DMS79 (cell line): Measurements from ENCODE around the gene SLC1A5.
"Not testable (repeated sequence)": the region's sequence is repeated elsewhere in the genome, so short reads cannot be mapped to it uniquely, and the experiment has no call there.

Experiments
- DNase-seq: peaks from one replicate; lab custom pipeline; 2025; lab: John Stamatoyannopoulos, UW

SLC1A5 gene

DNA sequence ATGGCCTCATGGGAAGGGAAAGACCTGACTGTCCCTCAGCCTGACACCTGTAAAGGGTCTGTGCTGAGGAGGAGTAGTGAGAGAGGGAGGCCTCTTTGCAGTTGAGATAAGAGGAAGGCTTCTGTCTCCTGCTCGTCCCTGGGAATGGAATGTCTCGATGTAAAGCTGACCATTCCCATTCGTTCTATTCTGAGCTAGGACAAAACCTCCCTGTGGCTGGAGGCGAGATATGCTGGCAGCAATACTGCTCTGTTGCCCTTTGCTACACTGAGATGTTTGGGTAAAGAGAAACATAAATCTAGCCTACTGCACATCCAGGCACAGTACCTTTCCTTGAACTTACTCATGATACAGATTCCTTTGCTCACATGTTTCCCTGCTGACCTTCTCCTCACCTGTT, 19.6 kb downstream of the SLC1A5 start:
- DNase-seq: not testable (repeated sequence)

GRCh38 chr19:46766569-46767317, 21.7 kb downstream of the SLC1A5 start:
- DNase-seq: no peak

DNA sequence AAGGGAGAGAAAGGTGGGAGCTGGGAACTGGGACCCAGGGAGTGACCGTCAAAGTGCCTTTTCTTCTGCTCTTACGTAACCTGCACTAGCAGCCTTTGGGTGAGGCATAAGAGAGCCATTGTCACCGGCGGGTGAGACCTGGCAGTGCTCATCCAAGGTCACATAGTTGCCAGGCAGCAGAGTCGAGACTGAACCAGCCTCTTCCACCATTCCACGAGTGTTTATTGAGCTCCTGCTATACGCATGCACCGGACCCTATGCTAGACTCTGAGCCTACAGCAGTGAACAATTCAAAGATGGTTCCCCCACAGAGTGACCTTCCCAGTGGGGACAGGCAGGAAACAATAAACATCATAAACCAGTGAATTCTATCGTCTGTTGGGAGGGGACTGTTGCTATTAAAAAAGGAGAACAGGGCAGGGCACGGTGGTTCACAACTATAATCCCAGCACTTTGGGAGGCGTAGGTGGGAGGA, 23.5 kb downstream of the SLC1A5 start:
- DNase-seq: no peak

DNA sequence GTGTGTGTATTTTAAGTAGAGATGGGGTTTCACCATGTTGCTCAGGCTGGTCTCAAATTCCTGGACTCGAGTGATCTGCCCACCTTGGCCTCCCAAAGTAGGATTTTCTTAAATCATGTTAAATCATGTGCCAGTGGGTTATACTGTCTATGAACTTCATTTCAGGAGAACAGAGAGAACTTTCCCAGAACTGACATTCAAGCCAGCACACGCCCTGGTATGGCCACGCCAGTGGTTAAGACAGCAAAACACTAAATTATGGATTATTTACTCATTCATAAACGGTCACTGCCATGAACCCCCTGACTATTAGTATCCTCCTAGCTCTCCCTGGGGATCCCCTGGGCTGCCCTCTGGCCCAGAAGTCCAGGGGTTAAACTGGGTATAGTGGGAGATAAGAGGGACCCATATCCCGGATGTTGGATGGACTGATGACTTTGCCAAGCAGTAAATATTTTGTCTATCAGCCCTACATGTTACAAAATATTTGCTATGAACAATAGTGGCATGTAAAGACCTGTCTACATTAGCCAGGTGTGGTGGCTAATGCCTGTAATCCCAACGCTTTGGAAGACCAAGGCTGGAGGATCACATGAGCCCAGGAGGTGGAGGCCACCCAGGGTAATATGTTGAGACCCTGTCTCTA, 26.0 kb downstream of the SLC1A5 start:
- DNase-seq: no peak

DNA sequence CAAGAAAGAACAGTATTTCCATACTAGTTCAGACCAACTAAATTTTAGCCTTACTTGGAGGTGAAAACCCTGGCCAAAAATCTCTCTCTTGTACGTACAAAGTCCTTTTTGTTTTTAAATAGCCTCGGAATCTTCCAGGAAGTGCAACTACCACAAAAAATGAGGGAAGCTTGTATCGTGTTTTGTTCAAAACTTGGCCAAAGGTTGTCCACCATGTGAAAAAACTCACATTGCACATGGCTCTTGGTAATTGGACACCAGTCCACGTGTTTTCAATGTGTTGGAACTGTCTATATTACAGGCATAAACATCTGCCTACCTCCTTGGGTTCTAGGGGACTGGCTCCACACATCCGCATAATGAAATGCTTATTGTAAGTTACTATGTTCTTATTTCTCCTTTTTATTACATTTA, 27.0 kb downstream of the SLC1A5 start:
- DNase-seq: no peak

- DNase-seq: not testable (repeated sequence)
Observed at GRCh38 chr19:46760897-46761296, 27.5 kb downstream of the SLC1A5 start.

DNA sequence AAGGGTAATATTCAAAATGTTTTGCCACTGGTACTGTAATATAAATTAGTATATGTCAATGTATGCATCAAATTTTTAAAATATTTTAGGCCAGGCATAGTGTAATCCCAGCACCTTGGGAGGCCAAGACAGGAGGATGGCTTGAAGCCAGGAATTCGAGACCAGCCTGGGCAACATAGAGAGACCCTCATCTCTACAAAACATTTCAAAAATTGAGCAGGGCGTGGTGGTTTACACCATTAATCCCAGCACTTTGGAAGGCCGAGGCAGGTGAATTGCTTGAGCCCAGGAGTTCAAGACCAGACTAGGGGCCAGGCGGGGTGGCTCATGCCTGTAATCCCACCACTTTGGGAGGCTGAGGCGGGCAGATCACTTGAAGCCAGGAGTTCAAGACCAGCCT, 28.0 kb downstream of the SLC1A5 start:
- DNase-seq: no peak

- no peak for DNase-seq
Observed at GRCh38 chr19:46759817-46760333, 28.5 kb downstream of the SLC1A5 start.

- DNase-seq: no peak
Observed at GRCh38 chr19:46759206-46759605, 29.2 kb downstream of the SLC1A5 start.

DNA sequence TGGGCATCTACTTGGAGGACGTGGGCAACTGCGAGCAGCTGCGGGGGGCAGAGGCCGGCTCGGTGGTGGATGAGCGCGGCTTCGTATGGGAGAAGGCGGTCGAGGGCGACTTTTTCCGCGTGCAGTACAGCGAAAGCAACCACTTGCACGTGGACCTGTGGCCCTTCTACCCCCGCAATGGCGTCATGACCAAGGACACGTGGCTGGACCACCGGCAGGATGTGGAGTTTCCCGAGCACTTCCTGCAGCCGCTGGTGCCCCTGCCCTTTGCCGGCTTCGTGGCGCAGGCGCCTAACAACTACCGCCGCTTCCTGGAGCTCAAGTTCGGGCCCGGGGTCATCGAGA, 31.9 kb downstream of the SLC1A5 start:
- DNase-seq: no peak

DNA sequence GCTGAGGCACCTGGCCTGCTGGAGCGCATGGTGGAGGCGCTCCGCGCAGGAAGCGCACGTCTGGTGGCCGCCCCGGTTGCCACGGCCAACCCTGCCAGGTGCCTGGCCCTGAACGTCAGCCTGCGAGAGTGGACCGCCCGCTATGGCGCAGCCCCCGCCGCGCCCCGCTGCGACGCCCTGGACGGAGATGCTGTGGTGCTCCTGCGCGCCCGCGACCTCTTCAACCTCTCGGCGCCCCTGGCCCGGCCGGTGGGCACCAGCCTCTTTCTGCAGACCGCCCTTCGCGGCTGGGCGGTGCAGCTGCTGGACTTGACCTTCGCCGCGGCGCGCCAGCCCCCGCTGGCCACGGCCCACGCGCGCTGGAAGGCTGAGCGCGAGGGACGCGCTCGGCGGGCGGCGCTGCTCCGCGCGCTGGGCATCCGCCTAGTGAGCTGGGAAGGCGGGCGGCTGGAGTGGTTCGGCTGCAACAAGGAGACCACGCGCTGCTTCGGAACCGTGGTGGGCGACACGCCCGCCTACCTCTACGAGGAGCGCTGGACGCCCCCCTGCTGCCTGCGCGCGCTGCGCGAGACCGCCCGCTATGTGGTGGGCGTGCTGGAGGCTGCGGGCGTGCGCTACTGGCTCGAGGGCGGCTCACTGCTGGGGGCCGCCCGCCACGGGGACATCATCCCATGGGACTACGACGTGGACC, 32.4 kb downstream of the SLC1A5 start:
- no peak for DNase-seq

- no peak for DNase-seq
Observed at GRCh38 chr19:46755077-46755852, 33.1 kb downstream of the SLC1A5 start.

DNA sequence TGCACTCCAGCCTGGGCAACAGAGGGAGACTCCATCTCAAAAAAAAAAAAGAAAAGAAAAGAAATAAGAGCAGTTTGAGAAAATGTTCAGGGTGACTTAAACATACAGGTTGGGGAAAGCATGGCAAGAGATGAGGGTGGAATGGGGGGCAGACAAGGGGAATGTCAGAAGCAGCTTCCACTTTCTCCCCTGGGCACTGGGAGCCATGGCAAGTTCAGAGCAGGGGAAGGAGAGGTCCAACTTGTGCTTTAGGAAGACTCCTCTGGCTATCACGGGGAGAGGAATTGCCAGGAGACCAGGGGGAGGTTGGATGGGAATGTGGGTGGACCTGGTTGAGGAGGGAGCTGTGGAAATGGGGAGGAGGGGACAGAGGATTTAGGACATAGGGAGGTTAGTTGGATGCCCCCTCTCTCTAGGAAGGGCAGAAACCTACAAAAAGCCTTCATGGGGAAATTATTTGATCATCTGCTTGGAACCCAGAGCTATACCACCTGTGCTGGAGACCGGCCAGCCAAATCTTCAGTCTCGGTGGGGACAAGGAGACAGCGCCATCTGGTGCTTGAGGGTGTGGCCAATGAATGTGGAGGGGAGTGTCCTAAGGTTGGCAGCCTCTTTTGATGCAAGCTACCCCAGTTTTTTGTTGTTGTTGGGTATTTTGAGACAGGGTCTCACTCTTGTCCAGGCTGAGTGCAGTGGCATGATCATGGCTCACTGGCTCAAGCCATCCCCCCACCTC, 34.8 kb downstream of the SLC1A5 start:
- no peak for DNase-seq

DNA sequence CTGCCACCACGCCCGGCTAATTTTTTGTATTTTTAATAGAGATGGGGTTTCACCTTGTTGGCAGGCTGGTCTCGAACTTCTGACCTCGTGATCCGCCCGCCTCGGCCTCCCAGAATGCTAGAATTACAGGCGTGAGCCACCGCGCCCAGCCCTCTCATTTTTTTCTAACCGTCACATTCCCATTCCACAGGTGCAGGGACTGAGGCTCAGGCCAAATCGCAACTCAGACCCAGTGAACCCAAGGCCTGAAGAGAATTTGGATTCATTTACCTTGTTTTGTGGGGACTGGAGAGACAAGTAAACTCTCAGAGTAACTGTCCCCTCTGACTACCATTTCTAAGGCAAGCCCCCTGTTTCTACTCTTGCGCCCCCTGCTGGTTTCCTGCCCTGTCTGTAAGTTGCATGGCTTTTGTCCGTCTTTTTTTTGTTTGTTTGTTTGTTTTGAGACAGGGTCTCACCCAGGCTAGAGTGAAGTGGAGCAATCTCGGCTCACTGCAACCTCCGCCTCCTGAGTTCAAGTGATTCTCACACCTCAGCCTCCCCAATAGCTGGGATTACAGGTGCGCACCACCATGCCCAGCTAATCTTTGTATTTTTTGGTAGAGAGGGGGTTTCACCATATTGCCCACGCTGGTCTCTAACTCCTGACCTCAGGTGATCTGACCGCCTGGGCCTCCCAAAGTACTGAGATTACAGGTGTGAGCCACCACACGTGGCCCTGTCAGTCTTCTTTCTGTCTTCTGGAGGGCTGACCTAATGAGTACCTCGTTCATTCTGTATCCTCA, 39.9 kb downstream of the SLC1A5 start:
- no peak for DNase-seq

DNA sequence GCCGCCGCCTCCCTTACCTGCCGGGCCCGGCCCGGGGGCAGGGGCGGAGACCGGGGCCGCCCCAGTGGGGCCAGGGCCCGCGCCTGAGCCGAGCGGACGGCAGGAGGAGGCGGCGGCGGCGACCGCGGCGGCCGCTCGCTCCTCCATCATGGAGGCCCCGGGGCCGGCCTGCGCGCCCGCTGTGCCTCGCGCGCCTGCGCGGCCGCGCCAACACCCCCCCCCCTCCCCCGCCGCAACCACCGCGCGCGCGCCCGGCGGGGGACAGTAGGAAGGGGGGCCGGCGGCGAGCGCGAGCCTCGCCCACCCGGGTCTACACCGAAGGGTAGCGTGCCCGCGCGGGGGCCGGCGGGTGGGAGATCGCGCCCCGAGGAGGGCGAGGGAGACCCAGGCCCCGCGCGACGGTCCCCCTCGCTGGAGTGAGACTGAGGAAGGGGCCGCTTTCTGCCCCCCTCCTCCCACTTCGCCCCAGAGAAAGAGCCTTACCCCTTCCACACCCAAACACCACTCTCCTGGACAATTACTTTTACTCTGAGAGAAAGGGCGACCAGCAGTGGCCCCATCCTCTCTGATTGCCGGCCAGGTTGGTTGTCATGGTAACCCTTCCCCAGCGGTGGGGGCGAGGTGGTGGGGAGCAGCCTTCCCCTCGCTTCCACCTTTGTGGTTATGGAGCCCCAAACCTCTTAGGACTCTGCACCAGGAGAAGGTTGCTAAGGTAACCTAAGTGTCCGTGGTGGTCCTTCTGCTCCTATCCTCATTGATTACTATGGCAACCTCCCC, 41.9 kb downstream of the SLC1A5 start, which contains the start of gene STRN4:
Gene STRN4 (minus strand): TSS at position 170 of the 777 bp plus-strand sequence. CDS start 20 bp downstream, at position 150.
- DNase-seq: peak; percentile 76

DNA sequence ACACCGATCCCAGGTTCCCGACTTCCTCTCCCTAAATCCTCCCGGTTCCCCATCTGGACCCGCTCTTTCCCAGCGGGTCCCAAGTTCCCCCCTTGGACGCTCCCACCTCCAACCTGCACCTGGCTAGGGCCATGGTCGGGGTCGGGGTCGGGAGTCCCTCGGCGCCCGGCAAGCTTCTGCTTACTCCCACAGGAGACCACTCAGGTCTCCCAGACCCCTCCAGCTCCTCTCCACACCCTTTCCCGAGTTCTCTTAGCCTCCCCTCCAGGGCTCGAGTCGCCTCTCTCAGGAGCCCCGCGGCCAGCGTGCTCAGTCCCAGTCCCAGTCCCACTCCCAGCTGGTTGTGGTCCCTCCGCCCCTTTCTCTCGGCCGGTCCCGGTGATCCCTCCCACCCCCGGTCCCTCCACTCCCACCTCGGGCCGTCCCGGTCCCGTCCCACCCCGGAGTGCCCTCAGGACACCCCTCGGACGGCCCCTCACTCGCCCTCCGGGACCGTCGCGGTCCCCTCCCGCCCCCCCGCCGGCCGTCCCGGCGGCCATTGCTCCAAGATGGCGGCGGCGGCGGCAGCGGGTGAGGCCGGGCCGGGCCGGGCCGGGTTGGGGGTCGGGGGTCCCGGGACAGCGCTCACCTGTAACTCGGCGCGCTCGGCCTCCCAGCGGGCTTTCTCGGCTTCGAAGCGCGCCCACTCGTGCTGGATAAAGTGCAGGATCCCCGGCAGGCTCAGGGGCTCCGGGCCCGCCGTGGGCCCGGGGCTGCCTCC, 42.7 kb downstream of the SLC1A5 start, which contains the start of gene FKRP:
Gene FKRP (plus strand): TSS at position 537 of the 760 bp plus-strand sequence. CDS start 9,394 bp downstream, outside the sequence.
- no peak for DNase-seq

GRCh38 chr19:46745030-46745429, 43.4 kb downstream of the SLC1A5 start:
- no peak for DNase-seq

GRCh38 chr19:46744005-46744691, 44.2 kb downstream of the SLC1A5 start:
- no peak for DNase-seq
